ENCODE data around the gene PPP1CA.
A peak's percentile ranks its signal among the peaks of the same experiment; 100 is the strongest.

The PPP1CA gene
- total RNA-seq: 62.1 to 211 (median 182) reads per million in 3 experiments

DNA sequence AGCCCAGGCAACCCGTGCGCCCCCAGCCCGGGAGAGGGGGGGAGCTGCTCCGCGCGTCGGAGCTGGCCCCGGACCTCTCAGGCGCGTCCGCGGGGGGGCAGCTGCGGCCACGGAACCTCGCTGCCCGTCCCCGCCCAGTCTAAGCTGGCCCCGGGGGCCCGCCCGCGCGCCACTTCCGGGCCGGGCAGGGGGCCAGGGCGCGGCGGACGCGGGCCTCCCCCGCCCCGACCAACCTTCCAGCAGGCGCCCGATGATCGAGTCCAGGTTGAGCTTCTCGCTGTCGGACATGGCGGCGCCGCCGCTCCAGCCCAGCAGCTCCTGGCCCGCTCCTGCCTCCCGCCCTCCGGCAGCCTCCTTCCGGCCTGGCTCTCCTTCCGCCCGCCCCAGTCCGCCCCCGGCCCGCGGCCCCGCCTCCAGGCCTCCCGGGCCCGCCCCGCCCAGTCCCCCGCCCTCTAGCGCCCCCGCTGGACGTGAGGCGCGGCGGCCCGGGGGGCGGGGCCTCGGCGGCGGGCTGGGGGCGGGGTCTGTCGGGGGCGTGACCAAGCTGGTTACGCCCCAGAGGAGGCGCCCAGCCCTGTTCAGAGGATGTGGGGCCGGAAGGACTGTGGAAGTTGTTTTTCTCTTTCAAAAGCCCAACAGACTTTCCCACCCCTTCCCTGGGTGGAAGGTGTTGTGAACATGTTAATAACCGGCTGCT, at the start of gene PPP1CA:
PPP1CA (minus strand) TSS at position 364 of the 697 bp plus-strand sequence; CDS start at position 288, 76 bp downstream.
- peak; percentile 91 for DNase-seq

- DNase-seq: no peak
These were observed 49.4 kb upstream of the PPP1CA start for GRCh38 chr11:67450796-67451657.

DNA sequence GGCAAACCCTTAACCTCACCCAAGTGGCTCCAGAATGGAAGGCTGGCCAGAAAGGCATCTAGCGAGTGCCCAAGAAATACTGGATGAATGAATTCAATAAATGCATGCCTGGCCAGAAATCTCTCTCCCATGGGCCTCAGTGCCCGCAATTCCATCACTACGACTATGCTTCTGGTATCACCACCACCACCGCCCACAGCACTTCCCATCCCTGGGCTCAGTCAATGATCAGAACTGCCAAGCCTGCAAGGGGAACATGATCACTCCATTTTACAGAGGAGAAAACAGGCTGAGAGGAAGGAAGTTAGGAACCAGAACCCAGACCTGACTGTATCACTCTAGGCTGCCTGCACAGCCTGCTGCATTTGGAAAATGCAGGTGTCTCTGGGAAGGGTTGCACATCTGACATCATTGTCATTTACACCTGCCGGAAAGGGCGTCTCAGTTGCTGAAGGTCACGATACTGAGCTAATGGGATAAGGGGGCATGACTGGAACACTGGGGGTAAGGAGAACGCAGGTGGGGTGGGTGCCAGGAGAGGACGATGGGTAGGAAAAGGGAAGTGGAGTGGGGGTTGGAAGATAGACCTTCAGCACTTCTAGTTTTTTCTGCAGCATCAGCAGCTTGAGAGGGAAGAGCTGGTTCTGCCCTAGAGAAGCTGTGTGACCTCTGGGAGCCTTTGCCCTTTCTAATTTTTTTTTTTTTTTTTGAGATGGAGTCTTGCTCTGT, 47.6 kb upstream of the PPP1CA start:
- DNase-seq: no peak

- DNase-seq: no peak
These were observed 46.6 kb upstream of the PPP1CA start for GRCh38 chr11:67448220-67448609.

GRCh38 chr11:67445515-67445914, 43.9 kb upstream of the PPP1CA start:
- no peak for DNase-seq

DNA sequence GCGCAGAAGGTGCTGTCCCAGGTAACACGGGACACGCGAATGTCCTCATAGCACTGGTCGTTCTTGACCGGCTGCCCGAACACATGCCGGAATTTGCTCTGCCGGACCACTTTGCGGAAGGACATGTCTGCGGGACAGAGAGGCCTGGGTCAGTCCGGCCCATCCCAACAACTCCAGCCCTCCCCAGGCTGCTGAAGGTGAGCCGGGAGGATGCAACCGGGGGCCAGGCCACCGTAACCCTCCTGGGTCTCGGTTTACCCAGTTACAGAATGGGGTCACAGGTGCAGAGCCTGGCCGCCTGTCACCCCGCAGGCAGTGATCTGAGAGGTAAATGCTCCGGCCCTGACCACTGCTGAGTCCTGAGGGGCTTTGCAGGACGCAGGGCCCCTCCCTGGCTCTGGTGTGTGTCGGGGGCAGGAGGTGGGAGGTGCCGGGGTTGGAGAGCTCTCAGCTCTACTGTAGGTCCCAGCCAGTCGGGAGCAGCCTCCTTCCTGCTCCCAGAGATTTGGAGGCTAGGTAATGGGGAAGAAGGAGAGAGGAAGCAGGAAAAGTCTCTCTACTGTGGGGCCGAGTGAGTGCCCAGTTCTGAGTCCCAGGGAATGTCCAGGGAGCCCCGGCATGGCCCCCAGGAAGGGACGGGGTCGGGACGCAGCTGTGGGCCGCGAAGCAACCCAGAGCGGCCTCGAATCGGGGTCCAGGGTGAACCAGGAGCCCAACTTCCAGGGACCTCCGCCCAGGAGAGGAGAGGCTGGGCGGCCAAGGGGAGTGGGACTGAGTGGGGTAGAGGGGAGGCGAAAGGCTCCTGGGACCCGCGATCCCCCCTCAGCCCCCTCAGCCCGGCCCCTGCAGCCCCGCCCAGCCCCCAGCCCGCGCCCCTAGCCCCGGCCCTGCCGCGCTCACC, 41.1 kb upstream of the PPP1CA start:
- no peak for DNase-seq

DNA sequence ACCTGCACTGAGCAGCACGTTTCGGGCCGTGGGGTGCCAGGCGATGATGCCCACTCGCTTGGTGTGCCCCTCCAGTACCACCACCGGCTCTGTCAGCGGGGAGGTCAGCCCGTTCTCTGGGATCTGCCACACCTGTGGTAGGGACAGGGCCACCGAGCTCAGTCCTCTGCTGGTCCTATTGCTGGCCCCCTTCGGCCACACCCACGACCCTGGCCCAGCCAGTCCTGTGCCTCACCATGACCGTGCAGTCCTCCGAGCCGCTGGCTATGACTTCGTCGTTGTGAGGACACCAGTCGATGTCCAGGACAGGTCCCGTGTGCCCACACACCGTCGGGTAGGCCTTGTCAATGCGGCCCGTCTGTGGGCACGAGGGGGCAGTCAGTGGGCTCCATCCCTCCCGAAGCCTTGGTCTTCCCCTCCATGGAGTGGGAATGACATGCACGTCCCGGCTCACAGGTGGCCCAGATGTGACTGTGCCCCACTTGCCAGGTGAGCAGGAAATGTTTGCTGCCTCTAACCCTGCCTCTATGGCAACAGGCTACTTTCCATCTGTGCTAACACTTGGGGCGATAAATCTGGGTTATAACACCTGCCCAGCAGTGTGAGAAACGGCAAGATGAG, 40.2 kb upstream of the PPP1CA start:
- no peak for DNase-seq

DNA sequence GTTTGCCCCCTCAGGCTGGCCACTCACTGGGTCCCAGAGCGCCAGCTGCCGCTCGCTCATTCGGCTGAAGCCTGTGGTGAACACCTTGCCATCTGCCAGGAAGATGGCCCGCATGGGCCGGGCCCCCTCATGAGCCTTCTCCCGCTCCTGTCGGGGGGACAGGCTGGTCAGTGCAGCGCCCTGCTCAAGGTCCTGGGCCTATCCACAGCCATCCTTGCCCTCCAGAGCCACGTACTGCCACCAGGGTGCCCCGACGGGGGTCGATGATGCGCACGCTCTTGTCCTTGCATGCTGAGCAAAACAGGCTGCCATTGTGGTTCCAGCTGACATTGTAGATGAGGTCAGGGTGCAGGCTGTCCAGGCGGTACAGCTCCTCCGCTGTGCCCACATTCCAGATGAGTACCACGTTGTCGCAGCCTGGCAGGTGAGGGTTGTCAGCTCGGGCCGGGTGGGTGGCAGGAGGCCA, 39.5 kb upstream of the PPP1CA start:
- no peak for DNase-seq

DNA sequence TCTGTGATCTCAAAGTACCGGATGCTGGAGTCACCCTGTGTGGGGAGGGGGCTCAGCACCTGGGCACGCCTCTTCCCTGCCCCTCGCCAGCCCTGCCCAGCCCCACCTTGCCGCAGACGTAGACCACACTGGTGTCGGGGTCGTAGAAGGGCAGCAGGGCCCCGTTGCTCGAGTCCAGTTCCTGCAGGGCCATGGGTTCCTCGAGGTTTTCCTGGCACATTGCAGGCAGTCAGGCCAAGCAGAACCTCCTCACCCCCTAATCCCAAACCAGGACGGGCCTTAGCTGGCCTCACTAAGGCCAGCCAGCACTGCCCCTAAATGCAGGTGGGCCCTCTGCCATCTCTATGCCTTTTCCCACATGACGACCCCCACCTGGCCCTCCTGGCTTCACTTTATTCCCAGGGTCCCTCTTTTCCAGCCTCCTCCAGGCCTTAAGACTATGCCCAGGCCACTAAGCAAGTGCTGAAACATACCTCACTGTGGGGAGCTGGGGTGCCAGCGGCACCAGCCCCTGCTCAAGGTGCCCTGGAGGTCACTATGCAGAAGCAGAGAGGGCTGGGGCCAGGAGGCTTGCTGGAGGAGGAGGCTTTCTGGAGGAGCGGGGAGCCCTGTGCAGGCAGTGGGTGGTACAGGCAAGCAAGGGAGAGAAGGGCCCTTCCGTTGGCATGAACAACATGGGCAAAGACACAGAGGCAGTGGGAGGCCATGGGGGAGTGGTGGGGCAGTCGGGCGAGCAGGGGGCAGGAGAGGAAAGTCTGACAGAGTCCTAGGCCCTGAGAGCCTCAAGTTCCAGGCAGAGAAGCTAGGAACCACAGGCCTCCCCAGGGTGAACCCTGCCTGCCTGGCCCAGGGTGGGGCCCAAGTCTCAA, 38.8 kb upstream of the PPP1CA start:
- DNase-seq: no peak

GRCh38 chr11:67439321-67440228, 37.9 kb upstream of the PPP1CA start:
- no peak for DNase-seq

DNA sequence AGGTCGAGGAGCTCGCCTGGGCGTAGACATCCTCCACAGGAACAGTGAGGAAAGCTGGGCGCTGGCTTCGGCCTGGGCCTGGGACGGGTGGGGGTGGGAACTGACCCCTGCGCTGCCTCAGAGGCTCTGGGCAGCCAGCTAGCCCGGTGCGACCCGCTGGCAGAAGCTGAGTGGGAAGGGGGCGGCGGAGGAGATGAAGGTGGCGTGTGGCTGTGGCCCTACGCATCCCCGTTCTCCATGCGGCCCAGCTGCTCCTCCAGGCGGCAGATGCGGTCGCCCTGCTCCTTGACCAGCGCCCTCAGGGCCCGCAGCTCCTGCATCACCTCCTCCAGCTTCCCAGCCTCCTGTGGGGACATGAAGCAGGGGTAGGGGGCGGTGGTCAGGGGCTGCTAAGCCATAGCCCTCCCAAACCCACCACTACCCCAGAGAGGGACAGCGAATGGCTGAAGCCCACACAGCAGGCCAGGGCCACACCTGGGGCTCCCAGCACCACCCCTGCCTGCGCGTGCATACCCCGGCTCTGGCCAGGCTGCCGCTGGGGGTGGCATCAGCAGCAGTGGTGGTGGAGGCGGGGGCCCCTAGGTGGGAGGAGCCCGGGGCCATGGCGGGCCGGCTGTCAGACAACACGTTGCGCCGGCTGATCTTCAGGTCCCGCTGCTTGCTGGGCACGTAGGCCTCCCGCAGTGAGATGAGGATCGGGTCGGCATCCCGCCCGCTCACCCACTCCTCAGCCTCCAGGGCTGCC, 36.7 kb upstream of the PPP1CA start:
- peak; percentile 75 for DNase-seq

GRCh38 chr11:67437809-67438157, 36.1 kb upstream of the PPP1CA start:
- DNase-seq: no peak

DNA sequence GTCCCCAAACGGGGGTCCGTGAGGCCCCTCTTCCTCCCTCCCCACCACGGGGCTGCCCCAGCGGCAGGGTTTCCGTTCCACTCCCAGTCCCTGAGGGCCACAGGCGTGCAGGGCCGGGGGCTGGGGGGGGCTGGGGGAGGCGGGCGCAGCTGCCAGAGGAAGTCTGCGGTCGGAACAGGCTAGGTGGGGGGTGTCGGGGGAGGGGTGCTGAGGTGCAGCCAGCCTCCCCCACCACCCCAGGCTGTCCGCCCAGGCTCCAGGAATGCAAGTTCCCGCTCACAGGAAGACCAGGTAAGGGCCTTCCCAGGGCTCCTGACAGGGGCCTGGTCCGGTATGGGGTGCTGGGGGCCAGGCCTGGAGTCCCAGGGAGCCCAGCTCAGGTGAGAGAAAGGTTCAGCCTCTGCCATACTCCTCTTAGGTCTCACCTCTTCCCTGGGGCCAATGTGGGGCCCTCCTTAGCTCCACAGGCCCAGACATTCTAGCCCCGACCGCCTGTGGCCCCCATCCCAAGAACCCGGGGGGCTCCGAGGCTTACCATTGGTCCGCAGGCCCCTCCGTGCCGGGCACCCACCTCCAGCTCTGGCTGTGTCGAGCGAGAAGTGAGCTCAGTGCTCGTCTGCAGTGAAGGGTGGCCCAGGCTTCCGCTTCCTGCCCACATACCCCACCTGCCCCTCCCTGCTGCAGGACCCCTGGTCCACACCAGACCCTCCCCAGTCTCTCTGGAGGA, 35.6 kb upstream of the PPP1CA start, which contains the start of gene PTPRCAP:
PTPRCAP (minus strand) TSS at position 601 of the 727 bp plus-strand sequence; CDS start at position 538, 63 bp downstream.
- DNase-seq: peak; percentile 80

DNA sequence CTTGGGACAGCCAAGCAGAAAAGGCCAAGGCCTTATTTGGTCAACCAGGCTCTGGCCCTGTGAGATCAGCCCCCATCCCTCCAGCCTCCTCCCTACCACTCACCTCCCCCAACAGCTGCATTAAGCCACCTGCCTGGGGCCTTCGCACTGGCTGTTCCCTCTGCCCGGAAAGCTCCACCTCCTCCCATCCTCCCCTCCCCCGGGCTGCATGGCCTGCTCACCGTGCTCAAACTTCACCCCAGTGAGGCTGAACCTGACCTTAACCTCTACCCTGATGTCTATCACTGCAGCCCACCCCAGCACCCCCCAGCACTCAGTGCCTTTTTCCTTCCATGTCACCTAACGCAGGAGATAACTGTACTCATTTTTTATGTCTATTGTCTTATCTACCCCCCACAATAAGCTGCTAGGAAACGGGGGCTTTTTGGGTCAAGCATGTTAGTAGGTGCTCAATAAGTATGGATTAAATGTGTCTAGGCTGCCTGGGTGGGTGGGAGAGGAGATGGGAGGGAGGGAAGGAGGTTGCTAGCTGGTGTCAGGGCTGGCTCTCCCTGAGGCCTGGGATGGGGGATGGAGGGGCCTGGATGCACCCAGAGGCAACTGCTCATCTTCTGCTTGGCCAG, 34.9 kb upstream of the PPP1CA start:
- DNase-seq: no peak

- DNase-seq: no peak
These were observed 34.2 kb upstream of the PPP1CA start for GRCh38 chr11:67435727-67436458.

DNA sequence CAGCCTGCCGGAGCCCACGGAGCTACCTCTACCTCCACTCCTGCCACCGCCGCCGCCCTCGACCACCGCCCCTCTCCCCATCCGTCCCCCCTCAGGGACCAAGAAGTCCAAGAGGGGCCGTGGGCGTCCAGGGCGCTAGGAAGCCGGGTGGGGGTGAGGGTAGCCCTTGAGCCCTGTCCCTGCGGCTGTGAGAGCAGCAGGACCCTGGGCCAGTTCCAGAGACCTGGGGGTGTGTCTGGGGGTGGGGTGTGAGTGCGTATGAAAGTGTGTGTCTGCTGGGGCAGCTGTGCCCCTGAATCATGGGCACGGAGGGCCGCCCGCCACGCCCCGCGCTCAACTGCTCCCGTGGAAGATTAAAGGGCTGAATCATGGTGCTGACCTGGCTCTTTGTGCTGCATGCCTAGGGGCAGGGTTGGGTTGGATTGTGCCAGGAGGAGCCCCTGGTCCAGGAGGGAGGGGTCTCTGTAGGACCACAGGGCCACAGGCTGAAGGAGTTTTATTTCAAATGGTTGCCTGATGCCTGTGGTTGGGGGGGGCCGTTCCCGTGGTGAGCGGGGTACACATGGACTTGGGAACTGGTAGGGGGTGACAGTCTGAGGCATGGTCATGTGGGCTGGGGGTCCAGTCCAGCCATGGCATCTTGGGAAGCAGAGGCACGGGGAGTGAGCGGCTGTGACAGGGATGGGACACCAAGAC, 33.5 kb upstream of the PPP1CA start:
- no peak for DNase-seq
